ENCODE data around the gene RAB39B. TPM values are rescaled to one million over a fixed set of nuclear protein-coding genes. Genes with fewer than 3 reads are reported as not detected.

RAB39B gene
- total RNA-seq, 2 donors from 2014 or later: 1.8 TPM; not detected in 1

GRCh38 chrX:155251391-155251790 lies 12.9 kb downstream of the RAB39B start:
- intact Hi-C loops (cut with DNase I): no loop called here
- ATAC-seq (no peak), DNase-seq (no peak)
- no peak overlapping the region for H3K4me3 ChIP-seq
- H3K9me3 ChIP-seq: no peaks in the 10 kb centered on the region
- no peak overlapping the region for H3K27ac ChIP-seq
- no peaks in the 10 kb centered on the region for H3K36me3 ChIP-seq (replicated peaks in 1 of 2; ENCODE audit: insufficient read depth in 1 of 2, low read depth in 2 of 2)
- TF ChIP-seq CTCF (IDR thresholded peaks at IDR 0.05) (no peak), POLR2A (IDR thresholded peaks at IDR 0.05) (no peak)
- H3K27me3 ChIP-seq: no peaks in the 10 kb centered on the region
- no peaks in the 10 kb centered on the region for H3K4me1 ChIP-seq
- WGBS, 2 donors: 56 to 76% methylated on average over 1 of the region's 1 CpG

GRCh38 chrX:155247497-155247896 lies 16.8 kb downstream of the RAB39B start:
- DNase-seq (no peak), ATAC-seq (no peak)
- no peaks in the 10 kb centered on the region for H3K27me3 ChIP-seq
- no peaks in the 10 kb centered on the region for H3K4me1 ChIP-seq
- 54 to 70% methylated on average over 3 of the region's 4 CpGs for WGBS, 2 donors
- TF ChIP-seq POLR2A (IDR thresholded peaks at IDR 0.05) (no peak), CTCF (IDR thresholded peaks at IDR 0.05) (no peak)
- no peaks in the 10 kb centered on the region for H3K9me3 ChIP-seq
- H3K4me3 ChIP-seq: no peak overlapping the region
- no peak overlapping the region for H3K27ac ChIP-seq
- no peaks in the 10 kb centered on the region for H3K36me3 ChIP-seq (replicated peaks in 1 of 2; ENCODE audit: insufficient read depth in 1 of 2, low read depth in 2 of 2)
- intact Hi-C loops (cut with DNase I): no loop called here

GRCh38 chrX:155246748-155247147 lies 17.5 kb downstream of the RAB39B start:
- H3K27me3 ChIP-seq: no peaks in the 10 kb centered on the region
- no peaks in the 10 kb centered on the region for H3K9me3 ChIP-seq
- no peaks in the 10 kb centered on the region for H3K36me3 ChIP-seq (replicated peaks in 1 of 2; ENCODE audit: insufficient read depth in 1 of 2, low read depth in 2 of 2)
- H3K27ac ChIP-seq: no peak overlapping the region
- DNase-seq (no peak), ATAC-seq (no peak)
- TF ChIP-seq CTCF (IDR thresholded peaks at IDR 0.05) (no peak), POLR2A (IDR thresholded peaks at IDR 0.05) (no peak)
- intact Hi-C loops (cut with DNase I): no loop called here
- 90 to 100% methylated on average over 1 of the region's 1 CpG for WGBS, 2 donors
- no peaks in the 10 kb centered on the region for H3K4me1 ChIP-seq
- no peak overlapping the region for H3K4me3 ChIP-seq

GRCh38 chrX:155242300-155242699 lies 22.0 kb downstream of the RAB39B start:
- DNase-seq (no peak), ATAC-seq (no peak)
- Histone ChIP-seq H3K27me3 (no peaks in the 10 kb centered on the region), H3K9me3 (no peaks in the 10 kb centered on the region), H3K36me3 (replicated peaks in 1 of 2; ENCODE audit: insufficient read depth in 1 of 2, low read depth in 2 of 2) (peaks cover 0 to 3% of the 10 kb centered on the region in 2 donors), H3K27ac (no peak overlapping the region), H3K4me3 (no peak overlapping the region), H3K4me1 (no peaks in the 10 kb centered on the region)
- intact Hi-C loops (cut with DNase I): no loop called here
- TF ChIP-seq CTCF (IDR thresholded peaks at IDR 0.05): no peak
- no peak for TF ChIP-seq POLR2A (IDR thresholded peaks at IDR 0.05)
- 87 to 92% methylated on average over 5 of the region's 5 CpGs for WGBS, 2 donors

GRCh38 chrX:155237719-155238118 lies 26.6 kb downstream of the RAB39B start:
- no peaks in the 10 kb centered on the region for H3K27me3 ChIP-seq
- no peak for ATAC-seq
- no peaks in the 10 kb centered on the region for H3K4me1 ChIP-seq
- no peak overlapping the region for H3K27ac ChIP-seq
- intact Hi-C loops (cut with DNase I): no loop called here
- no peak for DNase-seq
- peaks cover 0 to 3% of the 10 kb centered on the region in 2 donors for H3K36me3 ChIP-seq (replicated peaks in 1 of 2; ENCODE audit: insufficient read depth in 1 of 2, low read depth in 2 of 2)
- no peak overlapping the region for H3K4me3 ChIP-seq
- WGBS, 2 donors: 92 to 98% methylated on average over 5 of the region's 5 CpGs
- no peaks in the 10 kb centered on the region for H3K9me3 ChIP-seq
- TF ChIP-seq CTCF (IDR thresholded peaks at IDR 0.05) (no peak), POLR2A (IDR thresholded peaks at IDR 0.05) (no peak)
